Lower leg skin (tissue), 3 donors: ENCODE results near the gene LRRC49.

ENCODE experiments used
- POLR2A ChIP-seq, 2 donors: fragments of 450-650 bp; IDR thresholded peaks; one replicate each; pipeline ENCODE4 v1.6.1; 2016 to 2017; ENCODE audit warnings: antibody characterized with exemption in 2 of 2, mild to moderate bottlenecking in 1 of 2, moderate library complexity in 1 of 2
- TF ChIP-seq, protein P1 (sequence below), 3 donors: fragments of 450-650 bp; IDR thresholded peaks; one replicate each; pipeline ENCODE4 v1.5.1; 2016; ENCODE audit warnings: antibody characterized with exemption in 3 of 3, mild to moderate bottlenecking in 3 of 3, moderate library complexity in 2 of 3

DNA sequence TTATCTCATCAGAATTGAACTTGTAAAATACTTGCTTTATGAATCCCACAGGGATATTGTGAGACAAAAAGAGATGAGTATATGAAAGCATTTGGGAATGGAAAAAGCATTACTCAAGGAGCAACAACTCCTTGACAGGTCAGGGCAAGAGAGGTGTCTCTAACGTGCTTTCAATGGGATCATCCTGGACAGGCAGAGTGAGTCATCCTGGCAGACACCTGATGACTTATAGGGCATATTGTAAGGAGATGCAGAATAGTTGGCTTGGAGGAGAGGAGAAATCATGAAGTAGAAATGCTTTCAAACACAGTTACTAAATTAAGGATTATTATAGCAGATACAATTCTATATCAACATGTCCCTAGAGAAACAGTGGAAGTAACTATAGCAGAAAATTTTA, 150.7 kb downstream of the LRRC49 start:
- TF ChIP-seq, protein P1, sequence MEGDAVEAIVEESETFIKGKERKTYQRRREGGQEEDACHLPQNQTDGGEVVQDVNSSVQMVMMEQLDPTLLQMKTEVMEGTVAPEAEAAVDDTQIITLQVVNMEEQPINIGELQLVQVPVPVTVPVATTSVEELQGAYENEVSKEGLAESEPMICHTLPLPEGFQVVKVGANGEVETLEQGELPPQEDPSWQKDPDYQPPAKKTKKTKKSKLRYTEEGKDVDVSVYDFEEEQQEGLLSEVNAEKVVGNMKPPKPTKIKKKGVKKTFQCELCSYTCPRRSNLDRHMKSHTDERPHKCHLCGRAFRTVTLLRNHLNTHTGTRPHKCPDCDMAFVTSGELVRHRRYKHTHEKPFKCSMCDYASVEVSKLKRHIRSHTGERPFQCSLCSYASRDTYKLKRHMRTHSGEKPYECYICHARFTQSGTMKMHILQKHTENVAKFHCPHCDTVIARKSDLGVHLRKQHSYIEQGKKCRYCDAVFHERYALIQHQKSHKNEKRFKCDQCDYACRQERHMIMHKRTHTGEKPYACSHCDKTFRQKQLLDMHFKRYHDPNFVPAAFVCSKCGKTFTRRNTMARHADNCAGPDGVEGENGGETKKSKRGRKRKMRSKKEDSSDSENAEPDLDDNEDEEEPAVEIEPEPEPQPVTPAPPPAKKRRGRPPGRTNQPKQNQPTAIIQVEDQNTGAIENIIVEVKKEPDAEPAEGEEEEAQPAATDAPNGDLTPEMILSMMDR (IDR thresholded peaks at IDR 0.05) = no peak
- no peak for TF ChIP-seq POLR2A (IDR thresholded peaks at IDR 0.05)
